NCI-H510A (cell line): ENCODE results near the gene FBXO39.
"Not testable (repeated sequence)": the region's sequence is repeated elsewhere in the genome, so short reads cannot be mapped to it uniquely, and the experiment has no call there.

ENCODE experiments used
- DNase-seq: peaks from one replicate; lab custom pipeline; 2025; lab: John Stamatoyannopoulos, UW

The FBXO39 gene

DNA sequence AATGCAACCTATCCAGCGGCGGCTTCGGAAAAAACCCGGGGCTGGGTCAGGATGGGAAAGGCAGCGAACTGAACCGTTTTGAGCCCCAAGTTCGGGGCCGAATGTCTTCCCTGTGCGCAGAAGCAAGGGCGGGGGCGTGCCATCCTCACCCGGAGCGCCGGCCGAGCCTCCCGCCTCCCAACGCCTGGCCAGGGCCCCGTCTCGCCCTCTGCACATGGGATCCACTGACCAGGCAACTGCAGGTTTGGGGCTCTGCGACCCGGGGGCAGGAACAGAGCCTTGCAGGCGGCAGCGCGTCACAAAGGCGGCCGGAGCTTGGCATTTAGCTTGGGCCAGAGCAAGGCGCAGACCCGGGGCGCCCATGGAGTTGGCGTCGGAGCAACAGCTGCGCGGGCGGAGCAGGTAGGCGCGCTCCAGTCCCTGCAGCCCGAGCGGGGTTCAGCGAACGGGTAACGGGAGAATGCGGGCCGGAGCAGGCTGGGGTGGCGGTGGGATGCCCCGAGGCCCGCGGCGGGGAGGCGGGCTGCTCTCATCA, at the start of gene FBXO39:
Gene FBXO39, plus strand, starts transcription at position 345 of the 535 bp plus-strand sequence. CDS start 3,654 bp downstream, outside the sequence.
- DNase-seq: no peak

DNA sequence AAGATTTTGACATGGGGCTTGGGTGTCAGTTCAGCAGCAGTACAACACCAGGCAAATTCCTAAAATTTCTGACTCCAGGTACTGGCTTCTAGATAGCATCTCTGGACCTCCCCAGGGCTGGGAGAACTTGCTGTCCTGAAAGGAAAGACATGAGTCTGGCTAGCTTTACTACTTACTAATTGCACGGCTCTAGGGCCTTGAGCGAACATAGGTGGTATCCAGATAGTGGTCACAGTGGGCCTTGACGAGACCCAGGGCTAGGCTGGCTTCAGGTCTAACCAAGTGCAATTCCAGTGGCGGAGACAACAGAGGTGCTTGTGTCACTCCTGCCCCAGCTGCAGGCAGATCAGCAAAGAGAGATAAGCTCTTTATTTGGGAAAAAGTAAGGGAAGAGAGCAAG, 46.5 kb upstream of the FBXO39 start:
- DNase-seq: no peak

DNA sequence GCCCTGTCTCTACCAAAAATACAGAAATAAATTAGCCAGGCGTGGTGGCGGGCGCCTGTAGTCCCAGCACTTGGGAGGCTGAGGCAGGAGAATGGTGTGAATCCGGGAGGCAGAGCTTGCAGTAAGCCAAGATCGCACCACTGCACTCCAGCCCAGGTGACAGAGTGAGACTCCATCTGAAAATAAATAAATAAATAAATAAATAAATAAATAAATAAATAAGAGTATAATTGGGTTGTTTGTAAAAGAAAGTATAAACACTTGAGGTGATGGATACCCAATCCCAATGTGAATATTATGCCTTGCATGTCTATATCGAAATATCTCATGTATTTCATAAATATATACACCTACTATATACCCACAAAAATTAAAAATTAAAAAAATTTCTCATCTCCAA, 29.4 kb upstream of the FBXO39 start:
- DNase-seq: not testable (repeated sequence)

DNA sequence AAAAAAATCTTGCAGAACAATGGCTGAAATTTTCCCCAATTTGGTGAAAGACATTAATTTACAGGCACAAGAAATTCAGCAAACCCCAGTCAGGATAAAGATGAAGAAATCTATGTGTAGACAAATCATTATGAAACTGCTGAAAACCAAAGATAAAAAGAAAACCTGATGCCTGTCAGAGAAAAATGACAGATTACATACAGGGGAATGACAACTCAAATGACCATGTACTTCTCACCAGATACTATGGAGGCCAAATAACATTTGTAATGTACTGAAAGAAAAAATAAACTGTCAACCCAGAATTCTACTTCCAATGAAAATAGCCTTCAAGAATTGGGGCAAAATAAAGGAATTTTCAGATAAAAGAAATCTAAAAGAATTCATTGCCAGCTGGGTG, 27.4 kb upstream of the FBXO39 start:
- no peak for DNase-seq

DNA sequence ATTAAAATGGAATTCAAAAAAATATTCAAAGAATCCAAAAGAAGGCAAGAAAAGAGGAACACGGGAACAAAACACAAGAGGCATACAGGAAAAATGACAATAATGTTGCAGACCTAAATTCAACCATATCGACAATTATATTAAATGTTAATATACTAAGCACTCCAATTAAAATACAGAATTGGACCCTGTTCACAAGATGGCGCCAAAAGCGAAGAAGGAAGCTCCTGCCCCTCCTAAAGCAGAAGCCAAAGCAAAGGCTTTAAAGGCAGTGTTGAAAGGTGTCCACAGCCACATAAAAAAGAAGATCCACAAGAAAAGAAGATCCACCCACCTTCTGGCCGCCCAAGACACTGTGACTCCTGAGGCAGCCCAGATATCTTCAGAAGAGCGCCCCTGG, 26.5 kb upstream of the FBXO39 start:
- DNase-seq: no peak

DNA sequence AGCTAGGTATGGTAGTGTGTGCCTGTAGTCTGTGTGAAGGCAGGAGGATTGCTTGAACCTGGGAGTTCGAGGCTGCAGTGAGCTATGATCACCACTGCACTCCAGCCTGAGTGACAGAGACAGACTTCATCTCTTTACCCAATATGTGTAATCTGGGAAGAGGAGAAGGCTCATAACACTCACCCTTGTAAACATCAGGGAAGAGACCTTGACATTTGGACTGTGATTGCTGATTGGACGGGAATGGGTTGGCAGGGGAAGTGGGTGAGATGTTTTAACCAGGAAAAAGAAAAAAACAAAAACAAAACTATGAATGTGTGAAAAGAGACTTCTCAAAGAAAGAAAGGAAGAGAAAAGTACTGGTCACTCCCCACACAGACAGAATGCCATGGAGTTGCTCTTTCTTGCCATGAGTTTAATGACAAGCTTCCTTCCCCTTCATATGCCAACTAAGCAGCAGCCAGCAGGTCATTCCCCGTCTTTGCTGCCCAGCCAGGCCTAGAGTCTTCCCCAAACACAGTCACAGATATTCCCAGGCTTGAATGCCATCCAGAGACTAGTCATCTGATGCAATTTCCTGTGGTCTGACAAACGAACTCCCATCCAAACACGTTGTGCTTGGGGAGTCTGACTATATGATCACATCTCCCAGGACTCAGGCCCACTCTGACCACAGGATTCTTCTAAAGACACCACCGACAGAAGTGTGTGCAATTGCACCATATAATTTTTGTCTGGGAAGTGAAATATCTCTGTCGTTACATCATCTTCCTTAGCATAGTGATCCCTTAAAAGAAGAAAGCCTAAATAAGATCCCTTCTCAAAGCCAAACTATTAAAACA, 23.7 kb upstream of the FBXO39 start:
- no peak for DNase-seq

DNA sequence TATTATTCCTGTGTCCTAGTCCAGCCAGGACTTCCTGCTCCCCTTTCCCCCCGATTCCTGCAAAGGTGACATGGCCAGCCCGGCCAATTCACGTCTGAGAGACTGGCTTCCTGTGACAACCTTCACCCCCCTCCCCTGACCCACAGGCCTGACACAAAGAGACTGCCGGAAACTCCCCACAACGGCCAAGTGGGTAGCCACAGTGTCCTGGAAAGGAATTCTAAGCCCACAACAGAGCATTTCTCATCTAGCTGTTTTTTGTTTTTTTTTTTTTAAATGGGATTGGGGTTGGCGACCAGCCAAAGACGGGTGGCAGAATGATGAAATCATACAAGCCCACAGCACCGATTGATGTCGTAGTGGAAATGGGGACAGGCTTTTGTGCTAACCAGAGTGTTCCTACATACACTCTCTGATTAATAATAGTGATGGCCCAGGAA, 23.0 kb upstream of the FBXO39 start:
- DNase-seq: no peak

DNA sequence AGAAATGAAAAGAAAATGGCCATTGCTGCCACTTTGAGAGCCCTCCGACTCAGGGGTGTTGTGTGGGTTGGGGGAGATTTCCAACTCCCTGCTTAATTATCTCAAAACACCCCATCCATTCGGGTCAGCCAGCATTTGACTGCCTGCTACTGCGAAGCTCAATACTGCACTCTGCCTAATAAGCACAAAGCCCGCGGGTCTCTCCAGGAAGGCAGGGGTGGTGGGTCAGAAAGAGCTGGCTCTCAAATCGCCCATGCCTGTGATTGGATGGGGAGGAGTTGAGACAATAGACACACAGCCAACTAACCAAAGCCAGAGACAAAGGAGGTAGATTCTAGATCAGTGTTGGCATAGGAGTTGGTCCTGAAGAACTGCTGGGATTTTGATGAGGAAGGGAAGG, 22.5 kb upstream of the FBXO39 start:
- DNase-seq: no peak

DNA sequence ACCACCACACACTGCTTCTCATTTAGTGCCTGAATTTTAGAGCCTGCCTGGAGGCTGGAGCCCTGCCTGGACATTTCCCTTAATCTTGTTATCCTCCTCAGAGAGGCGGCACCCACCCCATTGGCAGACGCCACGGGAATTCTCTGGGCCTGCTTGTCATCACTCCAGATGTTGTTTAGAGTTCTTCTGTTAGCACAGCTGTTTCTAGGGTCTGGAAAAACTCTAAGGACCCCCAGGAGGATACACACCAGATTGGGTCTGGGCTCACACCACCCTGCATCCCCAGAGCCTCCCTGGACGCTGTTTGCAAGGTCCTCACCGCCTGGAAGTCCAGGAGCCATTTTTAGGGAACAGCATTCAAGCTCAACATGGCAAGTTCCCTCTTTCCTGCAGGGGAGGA, 20.7 kb upstream of the FBXO39 start:
- DNase-seq: no peak

DNA sequence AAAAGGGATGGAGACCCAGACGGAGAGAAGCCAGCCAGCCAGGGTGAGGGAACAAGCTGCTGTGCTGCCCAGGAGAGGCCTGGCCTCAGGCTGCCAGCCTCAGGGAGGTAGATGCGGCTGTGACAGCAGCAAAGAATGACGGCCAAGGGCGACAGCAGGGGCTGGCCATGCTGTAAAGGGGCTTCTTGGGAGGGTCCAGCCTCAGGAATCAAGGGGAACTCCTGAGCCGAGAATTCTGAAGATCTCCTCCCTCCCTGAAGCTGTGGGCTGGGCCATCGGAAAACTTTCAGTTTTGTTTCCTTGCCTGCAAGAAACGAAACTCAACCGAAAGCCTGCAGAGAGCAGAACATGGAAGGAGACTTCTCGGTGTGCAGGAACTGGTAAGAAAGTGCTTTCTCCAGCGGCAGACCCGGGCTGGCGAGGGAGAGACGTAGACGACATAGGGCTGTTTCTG, 20.3 kb upstream of the FBXO39 start, which contains the start of gene XAF1:
Gene XAF1, plus strand, starts transcription at position 316 of the 454 bp plus-strand sequence. Its CDS starts 33 bp downstream, at position 349.
- DNase-seq: no peak

DNA sequence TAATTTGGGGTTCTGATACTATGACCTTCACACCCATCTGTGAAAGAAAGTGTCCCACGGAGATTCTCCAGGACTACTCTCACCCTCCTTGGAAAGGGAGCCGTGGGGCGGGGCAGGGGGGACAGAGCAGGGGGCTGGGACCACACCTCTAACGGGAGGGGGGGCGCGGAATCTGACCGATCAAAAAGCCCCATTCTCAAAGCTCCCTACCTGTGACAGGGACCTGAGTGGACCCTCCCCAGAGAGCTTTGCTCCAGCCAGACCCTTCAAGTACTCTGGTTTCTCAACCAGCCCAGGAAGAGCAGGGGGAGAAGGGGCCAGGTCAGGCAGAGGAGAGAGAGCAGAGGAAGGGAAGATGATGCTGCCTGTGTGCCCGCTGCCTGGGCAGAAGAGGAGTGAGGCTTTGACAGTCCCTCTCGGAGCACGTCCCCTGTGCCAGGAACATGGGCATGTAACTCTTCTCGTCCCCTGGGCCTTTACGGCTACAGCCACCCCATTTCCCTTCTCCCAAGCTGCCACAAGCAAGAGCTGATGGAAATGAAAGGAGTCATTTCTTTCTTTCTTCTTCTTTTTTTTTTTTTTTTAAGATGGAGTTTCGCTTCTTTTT, 19.5 kb upstream of the FBXO39 start:
- no peak for DNase-seq

DNA sequence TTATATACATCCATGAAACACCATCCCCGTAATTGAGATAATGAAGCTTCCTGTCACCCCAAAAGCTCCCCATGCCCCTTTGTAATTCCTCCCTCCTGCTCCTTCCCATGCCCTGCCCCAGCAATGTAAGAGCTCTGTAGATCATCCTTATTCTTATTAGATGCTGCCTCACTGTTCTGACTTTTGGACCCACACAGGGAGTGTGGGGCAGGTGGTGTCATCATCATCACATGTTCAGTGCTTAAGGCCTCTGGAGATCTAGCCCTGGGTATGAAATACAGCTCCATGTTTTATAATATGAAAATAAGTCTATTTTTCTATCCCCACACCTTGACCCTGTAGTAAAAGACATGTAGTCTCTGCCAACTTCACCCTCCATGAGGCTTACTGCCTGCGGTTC, 18.3 kb upstream of the FBXO39 start:
- DNase-seq: no peak

DNA sequence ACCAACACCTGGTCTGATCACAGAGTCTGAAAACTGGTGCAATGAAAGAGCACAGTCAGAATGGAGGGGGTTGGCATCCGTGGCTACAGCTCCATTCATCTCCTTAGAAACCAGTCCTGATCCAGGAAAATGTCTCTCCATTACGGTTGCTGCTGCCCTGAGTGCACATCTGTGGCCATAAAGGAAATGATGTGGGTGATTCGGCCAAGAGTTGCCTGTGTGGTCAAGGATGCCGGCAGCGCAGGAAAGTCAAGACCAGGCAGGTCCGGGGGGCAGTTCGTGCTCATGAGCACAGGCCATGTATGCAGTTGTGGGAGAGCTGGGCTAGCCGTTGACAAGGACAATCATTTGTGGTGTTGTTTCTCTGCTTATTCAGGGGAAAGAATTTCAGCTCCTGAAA, 14.2 kb upstream of the FBXO39 start:
- no peak for DNase-seq

DNA sequence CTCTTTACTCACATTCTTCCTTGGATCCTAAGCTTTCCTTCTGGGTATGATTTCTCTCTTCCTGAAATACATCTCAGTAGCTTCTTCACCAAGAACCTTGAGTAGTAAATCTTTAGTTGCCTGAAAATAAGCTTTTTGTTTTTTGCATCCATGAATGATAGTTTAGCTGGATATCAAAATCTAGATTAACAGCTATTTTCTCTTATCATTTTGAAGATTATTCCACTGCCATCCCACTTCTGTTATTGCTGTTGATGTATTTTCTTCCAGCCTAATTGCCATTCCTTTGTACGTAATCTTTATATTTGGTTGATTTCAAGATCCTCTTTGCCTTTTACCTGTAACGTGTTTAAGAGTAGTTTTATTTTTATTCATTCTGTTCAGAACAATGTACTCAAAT, 7.6 kb upstream of the FBXO39 start:
- DNase-seq: no peak

DNA sequence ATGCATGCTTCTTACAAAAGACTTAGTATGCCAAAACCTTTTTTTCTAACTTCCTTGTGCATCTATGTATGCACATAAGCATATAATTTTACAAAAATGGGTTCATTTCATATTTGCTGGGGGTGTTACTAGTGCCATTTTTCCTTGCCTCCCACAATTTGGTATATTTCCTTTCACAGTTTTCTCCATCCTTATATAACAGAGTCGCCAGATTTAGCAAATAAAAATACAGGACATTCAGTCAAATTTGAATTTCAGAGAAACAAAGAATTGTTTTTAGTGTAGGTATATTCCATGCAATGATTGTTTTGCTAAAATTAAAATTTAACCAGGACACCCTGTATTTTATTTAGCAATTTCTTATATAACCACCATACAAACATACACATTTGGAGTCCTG, 4.0 kb upstream of the FBXO39 start:
- no peak for DNase-seq

DNA sequence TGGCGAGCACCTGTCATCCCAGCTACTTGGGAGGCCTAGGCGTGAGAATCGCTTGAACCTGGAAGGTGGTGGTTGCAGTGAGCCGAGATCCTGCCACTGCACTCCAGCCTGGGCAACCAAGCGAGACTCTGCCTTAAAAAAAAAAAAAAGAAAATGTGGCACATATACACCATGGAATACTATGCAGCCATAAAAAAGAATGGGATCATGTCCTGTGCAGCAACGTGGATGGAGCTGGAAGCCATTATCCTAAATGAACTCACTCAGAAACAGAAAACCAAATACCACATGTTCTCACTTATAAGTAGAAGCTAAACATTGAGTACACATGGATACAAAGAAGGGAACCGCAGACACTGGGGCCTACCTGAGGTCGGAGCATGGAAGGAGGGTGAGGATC, 1.1 kb upstream of the FBXO39 start:
- not testable (repeated sequence) for DNase-seq

DNA sequence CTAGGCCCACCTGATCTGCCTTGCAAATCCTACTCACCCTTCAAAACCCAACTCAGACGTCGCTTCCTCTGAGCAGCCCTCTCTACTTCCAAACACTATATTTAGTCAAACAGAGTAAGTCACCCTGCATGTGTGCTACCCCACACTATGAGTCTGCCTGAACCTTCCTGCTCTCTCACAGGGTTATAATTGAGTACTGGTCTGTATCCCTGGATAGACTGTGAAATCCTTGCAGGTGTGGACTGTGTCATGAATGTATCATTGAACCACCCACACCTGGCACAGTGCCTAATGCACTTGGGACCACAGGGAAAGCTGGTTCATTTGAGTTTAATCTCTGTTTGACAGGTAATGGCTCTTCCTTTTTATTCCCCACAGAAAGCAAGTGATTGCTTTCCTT, 3.4 kb downstream of the FBXO39 start:
- DNase-seq: no peak

DNA sequence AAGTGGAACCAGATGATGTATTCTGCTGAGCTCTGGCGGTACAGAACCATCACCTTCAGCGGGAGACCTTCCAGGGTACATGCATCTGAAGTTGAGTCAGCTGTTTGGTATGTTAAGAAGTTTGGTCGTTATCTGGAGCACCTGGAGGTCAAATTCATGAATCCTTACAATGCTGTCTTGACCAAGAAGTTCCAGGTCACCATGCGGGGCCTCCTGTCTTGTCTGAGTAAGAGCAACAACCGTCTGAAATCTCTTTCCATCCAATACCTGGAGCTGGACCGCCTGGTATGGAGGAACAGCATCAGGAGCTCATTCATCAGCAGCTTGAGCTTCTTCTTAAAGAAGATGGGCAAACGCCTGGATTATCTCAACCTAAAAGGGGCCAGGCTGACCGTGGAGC, 4.0 kb downstream of the FBXO39 start:
- no peak for DNase-seq

DNA sequence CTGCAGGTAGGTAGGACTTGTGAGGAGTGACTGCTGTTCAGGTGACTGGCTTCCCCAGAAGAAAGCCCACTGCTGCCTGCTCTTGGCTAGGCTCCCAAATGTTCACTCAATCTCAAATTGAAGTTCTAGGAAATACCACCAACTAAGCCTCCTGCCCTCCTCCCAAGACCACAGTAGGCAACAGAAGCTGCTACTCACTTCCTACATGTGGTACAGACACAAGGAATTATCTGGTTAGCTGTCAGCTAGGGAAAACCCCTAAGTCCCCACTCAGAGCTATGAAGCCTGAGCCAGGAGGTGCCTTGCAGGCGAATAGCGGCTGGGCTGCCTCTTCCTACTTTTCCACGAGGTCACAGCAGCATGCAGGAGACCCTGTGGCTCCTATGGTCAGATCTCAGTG, 4.9 kb downstream of the FBXO39 start:
- DNase-seq: no peak

DNA sequence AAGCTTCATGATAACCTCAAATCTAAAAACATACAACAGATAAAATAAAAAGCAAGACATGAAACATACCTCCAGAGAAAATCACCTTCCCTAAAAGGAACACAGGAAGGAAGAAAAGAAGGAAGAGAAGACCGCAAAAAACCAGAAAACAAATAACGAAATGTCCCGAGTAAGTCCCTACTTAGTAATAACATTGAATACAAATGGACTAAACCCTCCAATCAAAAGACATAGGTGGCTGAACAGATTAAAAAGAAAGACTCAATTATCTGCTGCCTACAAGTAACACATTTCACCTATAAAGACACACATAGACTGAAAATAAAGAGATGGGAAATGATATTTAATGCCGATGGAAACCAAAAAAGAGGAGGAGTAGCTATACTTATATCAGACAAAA, 6.2 kb downstream of the FBXO39 start:
- no peak for DNase-seq

DNA sequence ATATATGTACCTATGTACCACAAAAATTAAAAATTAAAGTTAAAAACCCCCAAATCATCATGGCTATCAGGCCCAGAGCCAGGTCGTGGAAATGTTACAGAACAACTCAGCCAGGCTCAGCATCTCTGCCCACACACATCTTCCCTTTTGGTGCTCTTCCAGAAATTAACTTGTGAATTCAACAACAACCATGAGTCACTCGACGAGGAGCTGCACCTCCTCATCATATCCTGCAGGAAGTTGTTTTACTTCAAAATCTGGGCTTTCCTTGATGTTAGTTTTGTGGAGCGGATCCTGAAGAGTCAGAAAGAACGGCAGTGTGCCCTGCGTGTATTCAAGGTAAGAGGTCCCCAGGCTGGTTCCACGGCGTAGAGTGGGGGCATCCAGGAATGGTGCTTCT, 10.6 kb downstream of the FBXO39 start:
- DNase-seq: no peak

DNA sequence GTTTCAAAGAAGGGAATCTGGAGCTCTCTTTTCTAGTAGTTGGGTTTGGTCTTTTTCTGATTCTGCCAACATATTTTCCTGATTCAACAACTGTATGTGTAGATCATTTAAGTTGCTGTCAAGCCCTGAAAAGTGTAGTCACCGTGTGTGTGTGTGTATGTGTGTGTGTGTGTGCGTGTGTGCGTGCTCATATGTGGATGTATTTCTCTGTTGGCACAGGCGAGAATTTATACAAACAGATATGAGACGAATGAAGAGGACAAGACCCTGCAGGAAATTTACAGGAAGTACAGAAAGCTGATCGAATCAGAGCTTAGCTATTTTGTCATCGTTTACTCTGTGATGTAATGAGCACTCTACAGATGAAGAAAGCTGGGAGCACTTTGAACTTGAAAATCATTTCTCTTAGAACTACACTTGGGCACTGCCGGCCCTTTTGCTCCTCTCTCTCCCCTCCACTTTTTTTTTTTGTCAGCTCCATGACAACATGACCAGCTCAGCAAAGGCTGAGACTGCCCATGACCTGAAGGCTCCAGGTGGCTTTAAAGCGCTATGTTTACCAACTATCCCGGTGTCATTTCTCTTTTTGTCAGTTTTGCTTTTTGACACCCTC, 11.2 kb downstream of the FBXO39 start:
- no peak for DNase-seq

DNA sequence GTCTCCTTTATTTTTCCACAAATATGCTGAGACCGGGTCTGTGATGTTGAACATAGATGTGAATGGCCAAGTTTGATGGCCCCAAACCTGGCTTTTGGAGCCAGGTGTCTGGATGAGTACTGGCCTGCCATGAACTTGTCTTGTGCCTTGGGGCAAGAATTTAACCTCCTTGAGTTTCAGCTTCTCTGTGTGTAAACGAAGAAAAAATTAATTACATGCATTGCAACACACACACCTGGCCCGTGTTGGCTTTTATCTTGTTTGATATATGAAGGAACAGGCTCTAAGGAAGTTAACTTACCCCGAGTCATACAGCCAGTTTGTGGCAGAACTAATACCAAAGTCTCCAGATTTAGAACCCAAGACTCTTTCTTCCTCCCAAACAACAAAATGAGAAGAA, 13.1 kb downstream of the FBXO39 start:
- no peak for DNase-seq
